Measurements from ENCODE around the gene MRPL58. TPM values are rescaled to one million over a fixed set of nuclear protein-coding genes. Genes with fewer than 3 reads are reported as not detected.
"Not testable (repeated sequence)": the region's sequence is repeated elsewhere in the genome, so short reads cannot be mapped to it uniquely, and the experiment has no call there.

MRPL58 gene
- total RNA-seq, 4 donors from 2014 or later, result 18.2 to 26.4 (median 20.8) TPM

GRCh38 chr17:75003070-75003956 is 9.2 kb upstream of the MRPL58 start:
- H3K27ac ChIP-seq, result no peak overlapping the region
- intact Hi-C loops (cut with DNase I; ENCODE audit: low total_unique reads), result no loop called here
- H3K36me3 ChIP-seq, result no peaks in the 10 kb centered on the region
- no peaks in the 10 kb centered on the region for H3K9me3 ChIP-seq
- H3K4me3 ChIP-seq, result no peak overlapping the region
- no peak for TF ChIP-seq CTCF (IDR thresholded peaks at IDR 0.05)
- no peak for TF ChIP-seq POLR2A (IDR thresholded peaks at IDR 0.05)
- no peak for DNase-seq
- no peaks in the 10 kb centered on the region for H3K27me3 ChIP-seq
- H3K4me1 ChIP-seq, result no peaks in the 10 kb centered on the region

DNA sequence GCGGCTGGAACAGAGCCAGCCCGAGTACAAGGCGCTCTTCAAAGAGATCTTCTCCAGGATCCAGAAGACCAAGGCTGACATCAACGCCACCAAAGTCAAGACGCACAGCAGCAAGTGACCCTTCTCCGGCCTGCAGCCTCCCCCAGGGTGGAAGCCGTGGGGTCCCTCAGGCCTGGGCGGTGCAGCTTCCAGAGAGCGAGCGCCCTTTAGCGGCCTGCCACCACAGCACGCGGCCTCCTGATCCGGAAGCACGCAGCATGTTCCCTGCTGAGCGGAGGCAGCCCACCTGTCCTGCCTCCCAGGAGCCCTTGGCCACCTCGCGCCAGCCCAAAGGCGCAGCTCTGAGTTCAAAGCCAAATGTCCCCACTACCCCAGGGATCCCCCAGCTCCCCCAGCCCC is 8.5 kb upstream of the MRPL58 start:
- Histone ChIP-seq H3K4me1 (no peaks in the 10 kb centered on the region), H3K27me3 (no peaks in the 10 kb centered on the region), H3K4me3 (no peak overlapping the region), H3K36me3 (no peaks in the 10 kb centered on the region), H3K9me3 (no peaks in the 10 kb centered on the region), H3K27ac (no peak overlapping the region)
- intact Hi-C loops (cut with DNase I; ENCODE audit: low total_unique reads), result no loop called here
- no peak for DNase-seq
- TF ChIP-seq CTCF (IDR thresholded peaks at IDR 0.05) (no peak), POLR2A (IDR thresholded peaks at IDR 0.05) (no peak)

DNA sequence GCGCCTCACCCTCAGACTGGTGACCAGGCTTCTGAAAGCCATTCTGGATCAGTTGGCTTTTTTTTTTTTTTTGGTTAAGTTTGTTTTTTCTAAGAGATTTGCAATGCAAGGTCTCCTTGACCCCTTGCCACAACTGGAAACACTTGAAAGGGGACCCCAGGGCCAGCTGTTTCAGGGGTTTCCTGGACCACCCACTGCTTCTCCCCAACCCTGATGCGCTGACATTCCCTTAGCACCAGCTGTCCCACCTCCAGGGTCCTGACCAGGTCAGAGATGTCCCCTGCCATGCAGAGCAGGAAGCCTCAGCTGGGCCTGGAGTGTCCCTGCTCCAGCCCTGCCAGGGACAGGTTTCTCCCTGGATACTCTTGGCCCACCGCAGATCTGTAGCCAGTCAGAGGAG is 8.1 kb upstream of the MRPL58 start:
- Histone ChIP-seq H3K27ac (no peak overlapping the region), H3K27me3 (no peaks in the 10 kb centered on the region), H3K4me1 (no peaks in the 10 kb centered on the region), H3K4me3 (no peak overlapping the region), H3K36me3 (no peaks in the 10 kb centered on the region), H3K9me3 (no peaks in the 10 kb centered on the region)
- intact Hi-C loops (cut with DNase I; ENCODE audit: low total_unique reads), result no loop called here
- no peak for DNase-seq
- no peak for TF ChIP-seq CTCF (IDR thresholded peaks at IDR 0.05)
- TF ChIP-seq POLR2A (IDR thresholded peaks at IDR 0.05), result no peak

DNA sequence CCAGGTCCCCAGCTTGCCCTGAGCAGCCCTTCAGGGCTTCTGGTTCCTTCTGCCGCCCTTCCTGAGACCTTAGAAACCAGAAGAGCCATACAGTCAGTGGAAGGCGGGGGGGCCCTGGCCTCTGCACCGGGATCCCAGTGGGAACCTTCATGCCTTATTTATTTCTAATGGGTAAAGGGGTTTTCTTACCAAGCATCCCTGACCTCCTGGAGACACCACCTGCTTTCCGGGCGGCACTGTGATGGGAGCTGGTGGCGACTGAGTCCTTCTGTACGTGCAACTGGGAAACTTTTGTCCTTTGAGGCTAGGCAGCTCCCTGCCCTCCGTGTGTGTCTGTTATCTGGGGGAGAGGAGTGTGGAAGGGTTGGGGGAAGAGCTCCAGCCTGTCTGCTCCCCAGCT is 7.2 kb upstream of the MRPL58 start:
- Histone ChIP-seq H3K27me3 (no peaks in the 10 kb centered on the region), H3K9me3 (no peaks in the 10 kb centered on the region), H3K4me3 (no peak overlapping the region), H3K27ac (no peak overlapping the region), H3K4me1 (no peaks in the 10 kb centered on the region), H3K36me3 (no peaks in the 10 kb centered on the region)
- intact Hi-C loops (cut with DNase I; ENCODE audit: low total_unique reads), result no loop called here
- no peak for DNase-seq
- TF ChIP-seq CTCF (IDR thresholded peaks at IDR 0.05) (no peak), POLR2A (IDR thresholded peaks at IDR 0.05) (no peak)

DNA sequence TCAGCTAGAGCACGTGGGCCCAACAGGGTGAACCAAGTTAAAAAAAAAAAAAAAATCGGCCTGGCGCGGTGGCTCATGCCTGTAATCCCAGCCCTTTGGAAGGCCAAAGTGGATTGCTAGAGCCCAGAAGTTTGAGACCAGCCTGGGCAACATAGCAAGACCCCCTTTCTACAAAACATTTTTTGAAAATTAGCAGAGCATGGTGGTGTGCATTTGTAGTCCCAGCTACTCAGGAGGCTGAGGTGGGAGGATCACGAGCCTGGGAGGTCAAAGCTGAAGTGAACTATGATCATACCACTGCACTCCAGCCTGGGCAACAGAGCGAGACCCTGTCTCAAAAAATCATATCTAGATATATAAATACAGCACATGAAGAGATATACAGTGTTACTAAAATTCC is 6.4 kb upstream of the MRPL58 start:
- intact Hi-C loops (cut with DNase I; ENCODE audit: low total_unique reads); H3K36me3 ChIP-seq; H3K4me1 ChIP-seq; DNase-seq; H3K27me3 ChIP-seq; H3K4me3 ChIP-seq; H3K9me3 ChIP-seq; H3K27ac ChIP-seq: not testable (repeated sequence)
